ENCODE measurements around the gene PANK4.

DNA sequence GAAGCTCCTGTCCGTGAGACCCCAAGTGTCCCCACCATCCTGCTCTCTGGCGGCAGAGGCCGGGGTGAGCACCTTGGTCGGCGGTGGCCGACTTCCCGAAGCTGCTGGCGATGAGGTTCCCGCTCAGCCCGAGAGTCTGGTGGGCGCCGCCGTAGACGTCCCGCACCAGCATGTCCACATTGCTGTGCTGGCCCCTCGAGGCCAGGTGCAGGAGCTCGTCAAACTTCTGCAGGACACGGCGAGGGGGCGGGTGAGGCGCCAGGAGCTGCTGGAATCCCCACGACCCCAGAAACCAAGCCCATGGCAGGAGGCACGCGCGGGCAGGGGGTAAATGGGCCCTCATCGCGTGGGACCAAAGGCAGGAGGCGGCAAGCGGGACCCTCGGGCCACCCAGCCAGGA lies 6.7 kb downstream of the PANK4 start:
- TF ChIP-seq, protein P1, sequence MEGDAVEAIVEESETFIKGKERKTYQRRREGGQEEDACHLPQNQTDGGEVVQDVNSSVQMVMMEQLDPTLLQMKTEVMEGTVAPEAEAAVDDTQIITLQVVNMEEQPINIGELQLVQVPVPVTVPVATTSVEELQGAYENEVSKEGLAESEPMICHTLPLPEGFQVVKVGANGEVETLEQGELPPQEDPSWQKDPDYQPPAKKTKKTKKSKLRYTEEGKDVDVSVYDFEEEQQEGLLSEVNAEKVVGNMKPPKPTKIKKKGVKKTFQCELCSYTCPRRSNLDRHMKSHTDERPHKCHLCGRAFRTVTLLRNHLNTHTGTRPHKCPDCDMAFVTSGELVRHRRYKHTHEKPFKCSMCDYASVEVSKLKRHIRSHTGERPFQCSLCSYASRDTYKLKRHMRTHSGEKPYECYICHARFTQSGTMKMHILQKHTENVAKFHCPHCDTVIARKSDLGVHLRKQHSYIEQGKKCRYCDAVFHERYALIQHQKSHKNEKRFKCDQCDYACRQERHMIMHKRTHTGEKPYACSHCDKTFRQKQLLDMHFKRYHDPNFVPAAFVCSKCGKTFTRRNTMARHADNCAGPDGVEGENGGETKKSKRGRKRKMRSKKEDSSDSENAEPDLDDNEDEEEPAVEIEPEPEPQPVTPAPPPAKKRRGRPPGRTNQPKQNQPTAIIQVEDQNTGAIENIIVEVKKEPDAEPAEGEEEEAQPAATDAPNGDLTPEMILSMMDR (IDR thresholded peaks at IDR 0.05; ENCODE audit: insufficient read depth, low read length, poor library complexity, severe bottlenecking): no peak
- TF ChIP-seq EZH2phosphoT487 (conservative IDR thresholded peaks at IDR 0.05; ENCODE audit: low read length): no peak
